ENCODE data around the gene CLCN1.

DNA sequence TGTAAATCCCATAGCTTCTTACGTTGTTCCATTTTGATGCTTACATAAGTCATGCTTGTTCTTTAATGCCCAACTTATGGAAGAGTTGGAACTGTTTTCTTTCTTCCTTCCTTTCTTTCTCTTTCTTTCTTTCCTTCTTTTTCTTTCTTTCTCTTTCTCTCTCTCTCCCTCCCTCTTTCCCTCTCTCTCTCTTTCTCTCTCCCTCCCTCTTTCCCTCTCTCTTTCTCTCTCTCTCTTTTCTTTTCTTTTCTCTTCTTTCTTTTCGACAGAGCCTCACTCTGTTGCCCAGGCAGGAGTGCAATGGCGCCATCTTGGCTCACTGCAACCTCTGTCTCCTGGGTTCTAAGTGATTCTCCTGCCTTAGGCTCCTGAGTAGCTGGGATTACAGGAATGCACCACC is 27.7 kb downstream of the CLCN1 start:
- TF ChIP-seq CTCF (conservative IDR thresholded peaks at IDR 0.05 in 1 of 2, IDR thresholded peaks at IDR 0.05 in 1 of 2; ENCODE audit: low read depth in 1 of 2, low read length in 2 of 2) (no peak), EZH2 (IDR thresholded peaks at IDR 0.05; ENCODE audit: low read length, missing control alignments) (no peak)

Data from fibroblast of lung (primary cell).